ENCODE measurements around the gene SORT1.
"Not testable (repeated sequence)": the region's sequence is repeated elsewhere in the genome, so short reads cannot be mapped to it uniquely, and the experiment has no call there.

Gene SORT1

DNA sequence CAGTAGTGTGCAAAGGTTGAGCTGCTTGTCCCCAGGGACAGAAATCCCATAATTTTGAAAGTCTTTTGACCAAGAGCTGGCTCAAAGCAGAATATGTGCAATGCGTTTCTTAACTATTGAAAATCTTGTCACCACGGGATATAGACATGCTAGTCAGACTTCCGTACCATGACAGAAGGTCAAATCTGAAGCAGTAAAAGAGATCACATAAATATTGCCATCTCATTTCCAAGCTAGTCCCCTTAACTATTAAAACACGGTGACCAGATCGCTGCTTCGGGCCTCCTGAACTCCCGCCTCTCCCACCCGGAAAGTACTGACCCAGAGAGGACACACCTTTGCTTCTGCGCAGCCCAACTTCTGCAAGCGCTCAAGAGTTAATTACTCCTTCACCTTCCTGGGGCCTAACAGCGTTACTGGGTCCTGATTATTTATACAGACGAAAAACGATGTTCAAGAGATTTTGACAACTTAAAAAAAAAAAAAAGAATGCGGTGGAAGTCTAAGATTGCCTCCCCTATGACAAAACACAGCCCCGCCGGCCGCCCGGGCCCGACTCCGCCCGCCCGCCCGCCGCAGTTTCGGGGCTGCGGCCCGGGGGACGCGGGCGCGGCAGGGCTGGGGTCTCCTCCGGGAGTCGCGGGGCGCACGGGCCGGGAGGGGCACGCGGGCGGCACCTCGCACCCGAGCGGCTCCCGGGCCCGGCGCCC, 692 bp downstream of the SORT1 start:
- DNase-seq, result peak; percentile 8 to 68 (median 61)

DNA sequence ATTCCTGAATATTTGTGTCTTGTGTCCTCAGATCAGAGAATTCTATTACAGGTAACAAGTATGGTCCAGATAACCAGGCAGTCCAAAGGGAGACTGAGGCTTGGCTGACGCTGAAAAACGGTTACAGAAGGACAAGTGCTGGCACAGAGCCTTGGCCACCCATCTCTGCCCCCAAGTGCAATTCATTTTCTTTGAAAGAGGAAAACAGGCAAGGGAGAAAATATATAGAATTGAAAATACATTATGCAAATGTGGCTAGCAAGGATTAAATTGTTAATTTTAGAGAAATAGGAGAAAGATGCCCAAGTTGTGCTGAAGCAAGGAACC, 1.2 kb downstream of the SORT1 start:
- no peak for DNase-seq

GRCh38 chr1:109395602-109396512, 1.9 kb downstream of the SORT1 start:
- DNase-seq, result no peak

DNA sequence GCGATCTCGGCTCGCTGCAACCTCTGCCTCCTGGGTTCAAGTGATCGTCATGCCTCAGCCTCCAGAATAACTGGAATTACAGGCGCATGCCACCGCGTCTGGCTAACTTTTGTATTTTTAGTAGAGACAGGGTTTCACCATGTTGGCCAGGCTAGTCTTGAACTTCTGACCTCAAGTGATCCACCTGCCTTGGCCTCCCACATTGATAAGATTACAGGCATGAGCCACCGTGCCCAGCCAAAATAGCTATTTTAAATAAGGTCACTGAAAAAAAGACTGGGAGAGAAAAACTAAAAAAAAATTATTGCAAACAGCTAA, 2.5 kb downstream of the SORT1 start:
- DNase-seq, result not testable (repeated sequence)

DNA sequence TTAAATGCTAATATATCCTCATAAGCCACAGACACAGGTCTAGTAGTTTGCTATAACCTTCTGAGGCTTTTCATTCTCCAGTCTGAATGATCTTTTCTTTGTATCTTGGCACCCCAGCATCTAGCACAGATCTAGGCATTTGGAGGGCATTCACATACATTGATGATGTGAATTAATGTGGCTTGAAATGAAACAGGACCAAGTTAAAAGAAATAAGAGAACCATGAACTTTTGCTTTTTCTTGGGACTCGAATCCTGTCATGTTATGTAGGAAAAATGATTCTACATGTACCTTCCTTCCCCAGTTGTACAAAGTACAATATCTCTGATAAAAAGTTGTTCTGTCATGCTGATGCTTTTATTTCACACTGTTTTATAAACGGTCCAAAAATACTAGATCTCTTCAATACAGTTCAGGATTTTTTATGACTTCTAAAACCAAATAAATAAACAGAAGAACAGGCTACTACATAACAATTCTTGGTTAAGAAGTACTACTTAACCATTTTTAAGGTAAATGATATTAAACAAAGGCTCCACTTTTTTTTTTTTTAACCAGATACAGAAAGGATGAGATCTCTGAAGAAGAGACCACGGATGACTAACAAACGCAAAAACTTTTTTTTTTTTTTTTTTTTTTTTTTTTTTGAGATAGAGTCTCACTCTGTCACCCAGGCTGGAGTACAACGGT, 3.0 kb downstream of the SORT1 start:
- no peak for DNase-seq

DNA sequence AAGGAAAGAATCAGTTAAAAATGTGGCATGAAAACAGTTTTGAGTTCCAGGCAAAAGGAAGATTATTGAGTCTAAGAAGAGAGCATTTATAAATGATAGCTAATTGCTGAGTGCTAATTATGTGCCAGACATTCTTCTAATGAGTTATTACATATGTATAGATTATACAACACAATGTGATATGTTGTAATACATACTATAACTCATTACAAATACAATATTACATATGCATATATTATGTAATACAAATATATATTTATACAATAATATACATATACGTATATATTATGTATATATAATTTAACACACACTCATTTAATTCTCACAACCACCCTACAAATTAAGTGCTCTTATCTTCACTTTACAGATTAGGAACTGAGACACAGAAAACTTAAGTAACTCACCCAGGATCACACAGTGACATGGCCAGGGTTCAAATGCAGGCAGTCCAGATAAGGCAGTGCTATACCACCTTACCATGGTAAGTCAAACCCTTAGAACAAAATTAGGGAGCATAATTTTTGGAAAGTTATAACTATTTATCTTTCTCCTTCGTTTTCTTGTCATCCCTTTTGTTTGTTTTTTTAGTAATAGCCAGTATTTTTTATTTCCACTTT, 4.0 kb downstream of the SORT1 start:
- DNase-seq, result no peak

DNA sequence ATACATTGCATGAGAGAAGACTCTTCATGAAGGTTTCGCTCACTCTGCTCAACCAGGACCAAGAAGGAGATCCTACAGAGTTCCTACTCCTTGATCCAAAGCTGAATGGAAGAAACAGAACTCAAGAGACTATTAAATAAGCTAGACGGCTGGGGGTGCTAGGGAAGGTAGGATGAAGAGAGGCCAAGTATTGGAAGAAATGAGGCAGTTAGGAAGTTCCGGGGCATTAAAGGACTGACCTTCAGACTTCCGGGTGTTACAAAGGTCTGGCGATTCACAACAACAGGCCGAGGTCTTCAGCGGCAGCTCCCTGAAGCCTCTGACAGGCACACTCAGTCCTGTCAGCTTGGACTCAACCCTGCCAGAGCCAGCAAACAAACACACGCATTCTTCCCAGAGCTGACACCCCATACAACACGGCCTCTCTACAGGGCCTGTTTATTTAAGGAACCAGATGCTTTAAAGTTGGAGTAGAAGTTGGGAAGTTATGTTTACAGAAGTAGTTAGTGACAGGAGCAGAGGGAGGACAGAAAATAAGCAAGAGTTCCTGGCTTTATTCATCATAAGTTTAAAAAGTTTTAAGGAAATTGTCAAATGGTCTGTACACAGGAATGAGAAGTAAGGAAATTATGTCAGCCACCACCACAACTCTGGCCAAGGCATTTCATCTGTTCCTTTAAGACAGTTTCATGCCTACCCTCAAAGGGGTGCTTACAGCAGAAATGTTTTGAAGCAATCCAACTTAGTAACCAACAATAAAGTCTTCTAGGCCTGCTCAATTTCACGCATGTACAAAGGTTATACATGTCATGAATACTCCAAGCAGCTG, 4.7 kb downstream of the SORT1 start:
- DNase-seq, result peak in 2 of 3 experiments; percentile 3 to 20

GRCh38 chr1:109392037-109392787, 5.5 kb downstream of the SORT1 start:
- no peak for DNase-seq

DNA sequence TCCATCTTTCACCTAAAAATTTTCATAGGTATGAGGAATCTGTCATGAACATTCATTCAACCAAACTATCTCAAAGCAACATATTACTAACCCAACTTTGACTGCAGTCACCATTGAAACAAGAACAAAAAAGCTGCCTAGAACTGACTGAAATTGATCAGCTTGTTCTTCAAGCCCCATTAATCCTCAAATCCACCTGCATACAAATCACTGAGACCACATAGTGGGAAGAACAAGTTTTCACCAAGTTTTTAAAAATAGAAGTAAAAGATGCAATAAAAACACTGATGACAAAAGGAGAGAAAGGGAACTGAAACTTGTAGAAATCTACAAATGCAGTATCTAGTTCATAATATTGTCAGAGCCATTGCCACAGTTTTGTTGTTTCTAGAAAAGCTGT, 6.1 kb downstream of the SORT1 start:
- no peak for DNase-seq

GRCh38 chr1:109391157-109391556, 6.6 kb downstream of the SORT1 start:
- no peak for DNase-seq

GRCh38 chr1:109389638-109390341, 7.9 kb downstream of the SORT1 start:
- DNase-seq, result no peak

GRCh38 chr1:109388884-109389637, 8.7 kb downstream of the SORT1 start:
- no peak for DNase-seq

GRCh38 chr1:109388208-109388711, 9.5 kb downstream of the SORT1 start:
- no peak for DNase-seq

- no peak for DNase-seq
Measured at GRCh38 chr1:109386054-109386717, 11.5 kb downstream of the SORT1 start.

DNA sequence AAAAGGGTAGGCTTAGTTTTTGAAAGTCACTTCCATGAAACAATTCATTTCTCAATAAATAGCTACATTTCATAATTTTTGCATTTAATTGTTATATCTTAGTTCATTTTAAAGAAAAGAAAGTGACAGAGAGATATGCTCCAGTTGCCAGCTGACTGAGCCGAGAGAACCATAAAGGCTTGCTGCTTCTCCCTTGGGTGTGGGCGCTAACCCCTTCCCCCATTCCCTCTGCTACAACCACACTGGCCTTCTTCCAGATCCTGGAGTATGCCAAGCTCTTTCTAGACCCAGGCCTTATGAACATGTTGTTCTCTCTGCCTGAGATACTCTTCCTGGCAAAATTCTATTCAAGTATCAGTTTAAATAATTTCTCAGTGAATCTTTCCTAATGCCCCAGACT, 12.3 kb downstream of the SORT1 start:
- DNase-seq, result no peak

- no peak for DNase-seq
Measured at GRCh38 chr1:109383854-109384253, 13.9 kb downstream of the SORT1 start.

- DNase-seq, result no peak
Measured at GRCh38 chr1:109383087-109383779, 14.5 kb downstream of the SORT1 start.

- no peak for DNase-seq
Measured at GRCh38 chr1:109381573-109381972, 16.1 kb downstream of the SORT1 start.

DNA sequence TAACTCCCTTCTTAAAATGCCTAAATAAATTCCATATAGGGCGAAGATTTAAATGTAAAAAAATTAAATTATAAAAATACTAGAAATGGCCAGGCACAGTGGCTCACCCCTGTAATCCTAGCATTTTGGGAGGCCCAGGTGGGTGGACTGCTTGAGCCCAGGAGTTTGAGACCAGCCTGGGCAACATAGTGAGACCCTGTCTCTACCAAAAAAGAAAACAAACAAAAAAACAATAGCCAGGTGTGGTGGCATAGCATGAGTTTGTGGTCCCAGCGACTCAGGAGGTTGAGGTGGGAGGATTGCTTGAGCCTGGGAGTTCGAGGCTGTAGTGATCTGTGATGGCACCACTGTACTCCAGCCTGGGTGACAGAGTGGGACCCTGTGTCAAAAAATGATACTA, 17.8 kb downstream of the SORT1 start:
- no peak for DNase-seq
